Keratinocyte (primary cell): ENCODE measurements around the gene USP10.

Experiments used
- CTCF ChIP-seq, 3 experiments: IDR thresholded peaks in 1 of 3; conservative IDR thresholded peaks in 1 of 3; optimal IDR thresholded peaks in 1 of 3; 2 replicates in 2 of 3; 3 replicates in 1 of 3; pipeline versions ENCODE3 to v1.5.1; 2011; ENCODE audit warnings: low read length in 3 of 3, mild to moderate bottlenecking in 3 of 3, moderate library complexity in 2 of 3, control low read depth in 1 of 3, inconsistent platforms in 1 of 3; ENCODE audit not compliant: insufficient read depth in 2 of 3; ENCODE audit errors: extremely low read depth in 1 of 3
- EZH2 ChIP-seq: IDR thresholded peaks from one replicate; pipeline ENCODE4 v1.6.1; 2012; ENCODE audit warnings: inconsistent platforms, mild to moderate bottlenecking, low read length, moderate library complexity

- TF ChIP-seq CTCF (optimal IDR thresholded peaks at IDR 0.05 in 1 of 3, IDR thresholded peaks at IDR 0.05 in 1 of 3, conservative IDR thresholded peaks at IDR 0.05 in 1 of 3; ENCODE audit: extremely low read depth in 1 of 3, insufficient read depth in 2 of 3, low read length in 3 of 3), result no peak
- no peak for TF ChIP-seq EZH2
These were observed 94.8 kb downstream of the USP10 start for GRCh38 chr16:84794626-84795025.
